Measurements from ENCODE around the gene RPAP3.
"Not testable (repeated sequence)": the region's sequence is repeated elsewhere in the genome, so short reads cannot be mapped to it uniquely, and the experiment has no call there.

RPAP3 gene

GRCh38 chr12:47686645-47687240, 19.1 kb downstream of the RPAP3 start:
- DNase-seq (ENCODE audit: low read depth, low spot score), result no peak

- DNase-seq (ENCODE audit: low read depth, low spot score), result no peak
Measured at GRCh38 chr12:47679785-47680184, 26.0 kb downstream of the RPAP3 start.

- no peak for DNase-seq (ENCODE audit: low read depth, low spot score)
Measured at GRCh38 chr12:47672068-47672467, 33.8 kb downstream of the RPAP3 start.

GRCh38 chr12:47667935-47668334, 37.9 kb downstream of the RPAP3 start:
- DNase-seq (ENCODE audit: low read depth, low spot score), result not testable (repeated sequence)

- DNase-seq (ENCODE audit: low read depth, low spot score), result no peak
Measured at GRCh38 chr12:47652521-47653234, 53.2 kb downstream of the RPAP3 start.

GRCh38 chr12:47651368-47652254, 54.2 kb downstream of the RPAP3 start:
- DNase-seq (ENCODE audit: low read depth, low spot score), result peak; percentile 32

- no peak for DNase-seq (ENCODE audit: low read depth, low spot score)
Measured at GRCh38 chr12:47650469-47650868, 55.4 kb downstream of the RPAP3 start.

- no peak for DNase-seq (ENCODE audit: low read depth, low spot score)
Measured at GRCh38 chr12:47649381-47649780, 56.4 kb downstream of the RPAP3 start.

GRCh38 chr12:47648056-47648579, 57.7 kb downstream of the RPAP3 start:
- peak; percentile 30 for DNase-seq (ENCODE audit: low read depth, low spot score)

GRCh38 chr12:47642310-47642709, 63.5 kb downstream of the RPAP3 start:
- DNase-seq (ENCODE audit: low read depth, low spot score), result not testable (repeated sequence)

GRCh38 chr12:47636908-47637780, 68.7 kb downstream of the RPAP3 start:
- DNase-seq (ENCODE audit: low read depth, low spot score), result peak; percentile 93

- DNase-seq (ENCODE audit: low read depth, low spot score), result not testable (repeated sequence)
Measured at GRCh38 chr12:47635770-47636169, 70.1 kb downstream of the RPAP3 start.

GRCh38 chr12:47634127-47634526, 71.7 kb downstream of the RPAP3 start:
- no peak for DNase-seq (ENCODE audit: low read depth, low spot score)

- no peak for DNase-seq (ENCODE audit: low read depth, low spot score)
Measured at GRCh38 chr12:47621960-47622359, 83.9 kb downstream of the RPAP3 start.

GRCh38 chr12:47617476-47617875, 88.4 kb downstream of the RPAP3 start:
- no peak for DNase-seq (ENCODE audit: low read depth, low spot score)

GRCh38 chr12:47616440-47616839, 89.4 kb downstream of the RPAP3 start:
- no peak for DNase-seq (ENCODE audit: low read depth, low spot score)

GRCh38 chr12:47615711-47616110, 90.1 kb downstream of the RPAP3 start:
- no peak for DNase-seq (ENCODE audit: low read depth, low spot score)

- no peak for DNase-seq (ENCODE audit: low read depth, low spot score)
Measured at GRCh38 chr12:47614521-47614920, 91.3 kb downstream of the RPAP3 start.

- DNase-seq (ENCODE audit: low read depth, low spot score), result no peak
Measured at GRCh38 chr12:47612953-47613352, 92.9 kb downstream of the RPAP3 start.

- no peak for DNase-seq (ENCODE audit: low read depth, low spot score)
Measured at GRCh38 chr12:47611906-47612305, 93.9 kb downstream of the RPAP3 start.
